ENCODE measurements around the gene C22orf39. TPM values are rescaled to one million over a fixed set of nuclear protein-coding genes. Genes with fewer than 3 reads are reported as not detected.

Gene C22orf39
- total RNA-seq = 10 to 100 TPM; 15.8 to 54.0 (median 24.7) TPM

- H3K36me3 ChIP-seq = peaks cover 0 to 54% (median 4%) of the 10 kb centered on the region in 3 donors
Measured at GRCh38 chr22:19447330-19448075, at the start of gene C22orf39. Gene C22orf39, minus strand, starts transcription at chr22:19447711. Its CDS starts 23 bp downstream, at chr22:19447688.

GRCh38 chr22:19497245-19497644 lies 49.7 kb upstream of the C22orf39 start:
- Histone ChIP-seq H3K27ac (no peak overlapping the region), H3K4me1 (no peaks in the 10 kb centered on the region), H3K9me3 (no peaks in the 10 kb centered on the region), H3K4me3 (no peak overlapping the region), H3K36me3 (no peaks in the 10 kb centered on the region), H3K27me3 (no peaks in the 10 kb centered on the region)
- no peak for TF ChIP-seq CTCF (IDR thresholded peaks at IDR 0.05)
- TF ChIP-seq POLR2A (IDR thresholded peaks at IDR 0.05) = no peak
- no peak for DNase-seq
- WGBS, 2 donors = 40 to 60% methylated on average over 1 to 2 of the region's 3 CpGs
- intact Hi-C loops (cut with DNase I) = loop anchor here (10.0 kb wide), 1 partner anchor 138 kb away; no protein-coding TSS in a partner anchor

More at GRCh38 chr22:19447330-19448075, at the start of gene C22orf39:
- no peaks in the 10 kb centered on the region for H3K27me3 ChIP-seq
- intact Hi-C loops (cut with DNase I) = no loop called here
- peak in 3 of 4 donors; percentile 55 to 90 (median 87) for TF ChIP-seq POLR2A (IDR thresholded peaks at IDR 0.05)
- TF ChIP-seq CTCF (IDR thresholded peaks at IDR 0.05) = peak in 1 of 6 experiments; percentile 5
- peak within 1 kb of the TSS; percentile 93 to 98 (median 95) for H3K27ac ChIP-seq
- H3K9me3 ChIP-seq = no peaks in the 10 kb centered on the region
- peak; percentile 46 for DNase-seq
- peak within 1 kb of the TSS; percentile 66 to 89 (median 83) for H3K4me3 ChIP-seq
- WGBS, 2 donors = 2% methylated on average over 16 of the region's 92 CpGs; no CpG with 5 or more reads in 1 of the 2 donors
- peaks cover 21 to 38% (median 22%) of the 10 kb centered on the region in 3 donors for H3K4me1 ChIP-seq

- TF ChIP-seq CTCF (IDR thresholded peaks at IDR 0.05) = no peak
- no peak for TF ChIP-seq POLR2A (IDR thresholded peaks at IDR 0.05)
- Histone ChIP-seq H3K9me3 (no peaks in the 10 kb centered on the region), H3K36me3 (no peaks in the 10 kb centered on the region), H3K27me3 (no peaks in the 10 kb centered on the region), H3K4me1 (no peaks in the 10 kb centered on the region), H3K4me3 (no peak overlapping the region), H3K27ac (no peak overlapping the region)
- WGBS, 2 donors = 90 to 98% methylated on average over 3 of the region's 3 CpGs
- DNase-seq = no peak
- intact Hi-C loops (cut with DNase I) = loop anchor here (10.0 kb wide), 1 partner anchor 139 kb away; no protein-coding TSS in a partner anchor
Measured at GRCh38 chr22:19496324-19496630, 48.8 kb upstream of the C22orf39 start.

GRCh38 chr22:19495562-19496323 lies 48.2 kb upstream of the C22orf39 start:
- peak in 4 of 6 experiments; percentile 6 to 36 (median 17) for TF ChIP-seq CTCF (IDR thresholded peaks at IDR 0.05)
- no peak for TF ChIP-seq POLR2A (IDR thresholded peaks at IDR 0.05)
- intact Hi-C loops (cut with DNase I) = loop anchor here (10.0 kb wide), 1 partner anchor 139 kb away; no protein-coding TSS in a partner anchor
- no peaks in the 10 kb centered on the region for H3K27me3 ChIP-seq
- no peak for DNase-seq
- no peaks in the 10 kb centered on the region for H3K4me1 ChIP-seq
- H3K4me3 ChIP-seq = no peak overlapping the region
- H3K36me3 ChIP-seq = no peaks in the 10 kb centered on the region
- WGBS, 2 donors = 73 to 79% methylated on average over 5 of the region's 5 CpGs
- no peak overlapping the region for H3K27ac ChIP-seq
- H3K9me3 ChIP-seq = no peaks in the 10 kb centered on the region
